ENCODE measurements around the gene ELL. TPM values are rescaled to one million over a fixed set of nuclear protein-coding genes. Genes with fewer than 3 reads are reported as not detected.
A peak's percentile ranks its signal among the peaks of the same experiment; 100 is the strongest.

ELL gene
- total RNA-seq, 2 experiments from 2014 or later, result 46.2 to 46.8 TPM

- Mint-ChIP-seq H3K9me3 (no peaks in the 10 kb centered on the region), H3K27me3 (no peaks in the 10 kb centered on the region), H3K4me1 (ENCODE audit: low read depth) (peaks cover 29% of the 10 kb centered on the region), H3K4me3 (peak overlapping the region; percentile 83), H3K36me3 (ENCODE audit: low read depth) (no peaks in the 10 kb centered on the region), H3K27ac (peak overlapping the region; percentile 20)
- Histone ChIP-seq H3K4me1 (ENCODE audit: insufficient read depth, low read length) (peaks cover 69% of the 10 kb centered on the region), H3K27ac (ENCODE audit: low read depth in 1 of 2, low read length in 2 of 2) (no peak overlapping the region), H3K27me3 (ENCODE audit: control insufficient read depth in 1 of 2, insufficient read depth in 2 of 2, low read length in 2 of 2) (no peaks in the 10 kb centered on the region), H3K36me3 (ENCODE audit: insufficient read depth, low read length) (peaks cover 15% of the 10 kb centered on the region), H3K9me3 (ENCODE audit: control insufficient read depth in 1 of 2, insufficient read depth in 1 of 2, low read length in 2 of 2) (no peaks in the 10 kb centered on the region), H3K4me3 (ENCODE audit: low read length) (no peak overlapping the region)
- DNase-seq, result peak in 1 of 14 experiments; percentile 58
- no peak for TF ChIP-seq CTCF (IDR thresholded peaks at IDR 0.05)
- ChIA-PET POLR2A (interaction anchor here (2.4 kb wide), 1 partner anchor 15 kb away, joined by 20 read pairs; the partner anchor contains the start of gene SSBP4), CTCF (interaction anchor here (1.6 kb wide), 1 partner anchor 17 kb away, joined by 3 read pairs; no protein-coding TSS in a partner anchor)
- no peak for ATAC-seq (ENCODE audit: poor library complexity)
- intact Hi-C loops (cut with DNase I, micrococcal nuclease), result no loop called here
Observed at GRCh38 chr19:18433735-18434398, 88.0 kb downstream of the ELL start.

DNA sequence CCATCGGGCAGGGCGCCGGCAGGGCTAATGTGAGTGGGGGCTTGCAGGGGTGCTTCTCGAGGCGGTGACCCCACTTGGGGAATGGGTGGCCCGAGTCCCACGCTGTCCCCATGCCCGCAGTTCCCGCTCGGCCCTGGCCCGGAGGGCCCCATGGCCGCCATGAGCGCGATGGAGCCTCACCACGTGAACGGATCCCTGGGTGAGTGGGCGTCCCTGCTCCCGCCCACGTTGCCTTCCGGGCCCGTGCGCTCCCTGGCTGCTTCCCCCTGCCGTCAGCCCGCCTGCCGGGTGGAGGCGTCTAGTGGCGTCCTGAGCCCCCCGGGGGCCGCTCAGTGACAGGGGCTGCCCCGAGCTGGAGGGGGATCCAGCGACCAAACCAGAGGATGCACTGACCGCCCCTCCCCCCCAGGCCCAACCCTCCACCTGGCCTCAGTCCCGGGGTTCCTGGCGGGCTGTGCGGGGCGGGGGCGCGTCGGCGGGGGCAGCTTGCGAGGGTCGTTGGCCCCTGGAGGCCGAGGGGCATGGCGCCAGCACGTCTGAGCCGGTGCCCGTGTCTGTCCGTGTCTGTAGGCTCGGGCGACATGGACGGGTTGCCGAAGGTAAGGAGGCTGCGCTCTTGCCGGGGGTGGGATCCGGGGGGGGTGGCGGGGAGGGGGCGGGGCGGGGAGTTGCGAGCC, 88.7 kb downstream of the ELL start:
- H3K27ac Mint-ChIP-seq, result no peak overlapping the region
- no peaks in the 10 kb centered on the region for H3K27me3 Mint-ChIP-seq
- no peaks in the 10 kb centered on the region for H3K9me3 Mint-ChIP-seq
- H3K36me3 Mint-ChIP-seq (ENCODE audit: low read depth), result no peaks in the 10 kb centered on the region
- H3K4me3 Mint-ChIP-seq, result peak overlapping the region; percentile 77
- ATAC-seq (ENCODE audit: poor library complexity), result peak; percentile 26
- no peaks in the 10 kb centered on the region for H3K9me3 ChIP-seq (ENCODE audit: control insufficient read depth in 1 of 2, insufficient read depth in 1 of 2, low read length in 2 of 2)
- peak overlapping the region; percentile 48 for H3K4me3 ChIP-seq (ENCODE audit: low read length)
- DNase-seq, result peak in 7 of 14 experiments; percentile 36 to 73 (median 48)
- ChIA-PET POLR2A (no interaction called here), CTCF (no interaction called here)
- peaks cover 18% of the 10 kb centered on the region for H3K36me3 ChIP-seq (ENCODE audit: insufficient read depth, low read length)
- H3K4me1 Mint-ChIP-seq (ENCODE audit: low read depth), result peaks cover 29% of the 10 kb centered on the region
- intact Hi-C loops (cut with DNase I, micrococcal nuclease), result no loop called here
- no peak for TF ChIP-seq CTCF (IDR thresholded peaks at IDR 0.05)
- peaks cover 72% of the 10 kb centered on the region for H3K4me1 ChIP-seq (ENCODE audit: insufficient read depth, low read length)
- no peaks in the 10 kb centered on the region for H3K27me3 ChIP-seq (ENCODE audit: control insufficient read depth in 1 of 2, insufficient read depth in 2 of 2, low read length in 2 of 2)
- no peak overlapping the region for H3K27ac ChIP-seq (ENCODE audit: low read depth in 1 of 2, low read length in 2 of 2)

GRCh38 chr19:18432275-18433014, 89.4 kb downstream of the ELL start:
- H3K4me1 Mint-ChIP-seq (ENCODE audit: low read depth), result peaks cover 29% of the 10 kb centered on the region
- H3K27me3 ChIP-seq (ENCODE audit: control insufficient read depth in 1 of 2, insufficient read depth in 2 of 2, low read length in 2 of 2), result no peaks in the 10 kb centered on the region
- H3K4me1 ChIP-seq (ENCODE audit: insufficient read depth, low read length), result peaks cover 72% of the 10 kb centered on the region
- peaks cover 22% of the 10 kb centered on the region for H3K36me3 ChIP-seq (ENCODE audit: insufficient read depth, low read length)
- peak overlapping the region; percentile 77 for H3K4me3 Mint-ChIP-seq
- ChIA-PET POLR2A (interaction anchor here (1.4 to 1.6 kb wide), 2 partner anchors 8 to 13 kb away, joined by 3 to 9 read pairs; partner anchors contain the start of gene SSBP4), CTCF (interaction anchor here (1.2 kb wide), 1 partner anchor 87 kb away, joined by 3 read pairs; no protein-coding TSS in a partner anchor)
- ATAC-seq (ENCODE audit: poor library complexity), result no peak
- intact Hi-C loops (cut with DNase I, micrococcal nuclease), result no loop called here
- H3K4me3 ChIP-seq (ENCODE audit: low read length), result peak overlapping the region; percentile 48
- no peaks in the 10 kb centered on the region for H3K9me3 ChIP-seq (ENCODE audit: control insufficient read depth in 1 of 2, insufficient read depth in 1 of 2, low read length in 2 of 2)
- H3K9me3 Mint-ChIP-seq, result no peaks in the 10 kb centered on the region
- TF ChIP-seq CTCF (IDR thresholded peaks at IDR 0.05), result no peak
- H3K36me3 Mint-ChIP-seq (ENCODE audit: low read depth), result no peaks in the 10 kb centered on the region
- no peak overlapping the region for H3K27ac Mint-ChIP-seq
- no peak for DNase-seq
- H3K27me3 Mint-ChIP-seq, result no peaks in the 10 kb centered on the region
- H3K27ac ChIP-seq (ENCODE audit: low read depth in 1 of 2, low read length in 2 of 2), result no peak overlapping the region

Measured in CD4-positive, alpha-beta T cell (primary cell).